Nephron (organoid): Measurements from ENCODE around the gene HHIPL1.
"Not testable (repeated sequence)": the region's sequence is repeated elsewhere in the genome, so short reads cannot be mapped to it uniquely, and the experiment has no call there.

ENCODE experiments used
- H3K27ac Mint-ChIP-seq, 3 experiments: 2 replicates each; pipeline ENCODE4 v1.8.0; 2020; ENCODE audit warnings: mixed read lengths in 3 of 3, mild to moderate bottlenecking in 2 of 3, moderate library complexity in 1 of 3
- H3K27me3 Mint-ChIP-seq: 2 replicates; pipeline ENCODE4 v1.8.0; 2021; ENCODE audit warnings: low read depth, mild to moderate bottlenecking, moderate library complexity, mixed read lengths
- H3K36me3 Mint-ChIP-seq: 2 replicates; pipeline ENCODE4 v1.8.0; 2020; ENCODE audit warnings: low read depth, mixed read lengths
- H3K4me1 Mint-ChIP-seq: 2 replicates; pipeline ENCODE4 v1.8.0; 2020; ENCODE audit warnings: mixed read lengths
- H3K4me3 Mint-ChIP-seq, 3 experiments: 2 replicates each; pipeline ENCODE4 v1.8.0; 2020; ENCODE audit warnings: mild to moderate bottlenecking in 3 of 3, mixed read lengths in 3 of 3, moderate library complexity in 2 of 3
- H3K9me3 Mint-ChIP-seq: 2 replicates; pipeline ENCODE4 v1.8.0; 2020; ENCODE audit warnings: mixed read lengths
- CTCF ChIP-seq, 3 experiments: fragments of 200-600 bp; sonication (generic); IDR thresholded peaks; one replicate each; pipeline ENCODE4 v1.5.0; 2021; ENCODE audit warnings: antibody characterized with exemption in 3 of 3; ENCODE audit not compliant: unreplicated experiment in 3 of 3

The HHIPL1 gene

DNA sequence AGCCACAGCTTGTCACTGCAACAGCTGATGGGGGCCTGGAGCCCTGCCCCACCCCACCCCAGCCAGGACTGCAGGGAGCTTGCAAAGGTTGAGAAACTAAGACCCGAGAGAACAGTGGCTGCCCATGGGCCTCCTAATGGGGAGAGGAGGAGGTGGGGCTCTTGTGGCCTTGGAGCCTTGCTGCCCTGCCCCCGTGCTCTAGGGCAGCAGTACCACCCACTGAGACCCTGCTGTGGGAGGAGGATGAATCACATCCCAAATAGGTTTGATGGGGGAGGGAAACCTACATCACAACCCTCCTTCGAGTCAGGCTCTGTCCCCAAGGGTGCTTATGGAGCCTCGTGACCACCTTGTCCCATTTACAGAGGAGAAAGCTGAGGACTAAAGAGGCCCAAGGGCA is 15.9 kb downstream of the HHIPL1 start:
- Mint-ChIP-seq H3K9me3 (no peaks in the 10 kb centered on the region), H3K27me3 (peaks cover 42% of the 10 kb centered on the region), H3K4me1 (peaks cover 12% of the 10 kb centered on the region), H3K27ac (no peak overlapping the region), H3K36me3 (peaks cover 4% of the 10 kb centered on the region), H3K4me3 (no peak overlapping the region)
- TF ChIP-seq CTCF (IDR thresholded peaks at IDR 0.05; ENCODE audit: unreplicated experiment in 3 of 3) = no peak

- H3K27ac Mint-ChIP-seq, H3K9me3 Mint-ChIP-seq, H3K36me3 Mint-ChIP-seq, H3K4me3 Mint-ChIP-seq: not testable (repeated sequence)
- Mint-ChIP-seq H3K4me1 (peaks cover 12% of the 10 kb centered on the region), H3K27me3 (peaks cover 42% of the 10 kb centered on the region)
Measured at GRCh38 chr14:99661206-99661605, 16.3 kb downstream of the HHIPL1 start.

- H3K9me3 Mint-ChIP-seq = no peaks in the 10 kb centered on the region
- H3K4me3 Mint-ChIP-seq = no peak overlapping the region
- peaks cover 12% of the 10 kb centered on the region for H3K4me1 Mint-ChIP-seq
- TF ChIP-seq CTCF (IDR thresholded peaks at IDR 0.05; ENCODE audit: unreplicated experiment in 3 of 3) = no peak
- peaks cover 4% of the 10 kb centered on the region for H3K36me3 Mint-ChIP-seq
- H3K27ac Mint-ChIP-seq = no peak overlapping the region
- peaks cover 37% of the 10 kb centered on the region for H3K27me3 Mint-ChIP-seq
Measured at GRCh38 chr14:99662846-99663245, 17.9 kb downstream of the HHIPL1 start.

DNA sequence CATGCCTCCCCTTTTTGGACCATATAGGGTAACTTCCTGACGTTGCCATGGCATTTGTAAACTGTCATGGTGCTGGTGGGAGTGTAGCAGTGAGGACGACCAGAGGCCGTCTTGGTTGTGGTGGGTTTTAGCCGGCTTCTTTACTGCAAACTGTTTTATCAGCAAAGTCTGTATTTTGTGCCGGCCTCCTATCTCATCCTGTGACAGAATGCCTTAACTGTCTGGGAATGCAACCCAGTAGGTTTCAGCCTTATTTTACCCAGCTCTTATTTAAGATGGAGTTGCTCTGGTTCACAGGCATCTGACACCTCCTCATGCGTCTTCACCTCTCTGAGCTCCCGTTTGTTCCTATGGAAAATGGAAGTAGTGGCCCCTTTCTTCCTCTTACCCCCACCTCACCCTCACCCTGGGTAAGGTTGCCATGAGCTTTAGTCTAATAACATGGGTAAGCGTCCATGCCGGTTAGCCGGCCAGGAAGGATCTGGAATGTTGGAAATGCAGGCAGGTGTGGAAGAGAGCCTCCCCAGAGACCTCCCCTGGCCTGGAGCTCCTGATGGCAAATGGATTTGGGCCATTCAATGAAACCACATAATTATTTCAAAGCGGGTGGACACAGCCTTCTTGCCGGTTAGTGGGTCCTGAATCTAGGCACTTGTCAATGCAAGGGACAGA is 18.6 kb downstream of the HHIPL1 start:
- Mint-ChIP-seq H3K27me3 (peaks cover 30% of the 10 kb centered on the region), H3K36me3 (peaks cover 4% of the 10 kb centered on the region), H3K4me1 (peaks cover 5% of the 10 kb centered on the region), H3K4me3 (no peak overlapping the region), H3K27ac (peak overlapping the region in 1 of 3 experiments; percentile 27), H3K9me3 (no peaks in the 10 kb centered on the region)
- TF ChIP-seq CTCF (IDR thresholded peaks at IDR 0.05; ENCODE audit: unreplicated experiment in 3 of 3) = no peak

GRCh38 chr14:99664058-99664936 is 19.4 kb downstream of the HHIPL1 start:
- peaks cover 4% of the 10 kb centered on the region for H3K36me3 Mint-ChIP-seq
- TF ChIP-seq CTCF (IDR thresholded peaks at IDR 0.05; ENCODE audit: unreplicated experiment in 3 of 3) = no peak
- no peaks in the 10 kb centered on the region for H3K4me1 Mint-ChIP-seq
- peaks cover 25% of the 10 kb centered on the region for H3K27me3 Mint-ChIP-seq
- peak overlapping the region in 2 of 3 experiments; percentile 63 to 74 for H3K27ac Mint-ChIP-seq
- no peaks in the 10 kb centered on the region for H3K9me3 Mint-ChIP-seq
- no peak overlapping the region for H3K4me3 Mint-ChIP-seq

- TF ChIP-seq CTCF (IDR thresholded peaks at IDR 0.05; ENCODE audit: unreplicated experiment in 3 of 3) = no peak
- H3K4me3 Mint-ChIP-seq = no peak overlapping the region
- H3K9me3 Mint-ChIP-seq = no peaks in the 10 kb centered on the region
- H3K36me3 Mint-ChIP-seq = peaks cover 4% of the 10 kb centered on the region
- no peak overlapping the region for H3K27ac Mint-ChIP-seq
- peaks cover 24% of the 10 kb centered on the region for H3K27me3 Mint-ChIP-seq
- H3K4me1 Mint-ChIP-seq = no peaks in the 10 kb centered on the region
Measured at GRCh38 chr14:99664937-99665273, 20.0 kb downstream of the HHIPL1 start.
